ENCODE measurements around the gene KRT13. TPM values are rescaled to one million over a fixed set of nuclear protein-coding genes. Genes with fewer than 3 reads are reported as not detected.

Gene KRT13
- total and polyA plus RNA-seq, 10 of the 15 experiments (the other 5 are each of a cell fraction or from before 2014, with no cell fraction given) = not detected

GRCh38 chr17:41505007-41505808 lies at the start of gene KRT13 (continued):
- TF ChIP-seq IKZF1 (conservative IDR thresholded peaks at IDR 0.05) (no peak), EP300 (IDR thresholded peaks at IDR 0.05; ENCODE audit: borderline replicate concordance in 1 of 2, control insufficient read depth in 1 of 2, low read depth in 2 of 2, low read length in 2 of 2) (no peak), TCF12 (IDR thresholded peaks at IDR 0.05; ENCODE audit: low read depth, low read length) (no peak), POLR2AphosphoS2 (IDR thresholded peaks at IDR 0.05; ENCODE audit: low read depth, low read length) (no peak), HDGF (IDR thresholded peaks at IDR 0.05) (no peak), FOXK2 (IDR thresholded peaks at IDR 0.05) (no peak), MEF2B (IDR thresholded peaks at IDR 0.05; ENCODE audit: partially characterized antibody, poor library complexity, severe bottlenecking) (no peak)

- FAIRE-seq (no peak), ATAC-seq (no peak), DNase-seq (ENCODE audit: low read depth, low spot score) (no peak)
- Histone ChIP-seq H2AFZ (ENCODE audit: control insufficient read depth, low read depth, low read length) (no peak overlapping the region), H4K20me1 (ENCODE audit: control insufficient read depth, insufficient read depth) (no peaks in the 10 kb centered on the region), H3K9me3 (replicated peaks; ENCODE audit: control insufficient read depth, insufficient read depth, low read length) (no peaks in the 10 kb centered on the region), H3K4me2 (ENCODE audit: control insufficient read depth, insufficient read depth) (no peak overlapping the region), H3K79me2 (ENCODE audit: control insufficient read depth, insufficient read depth, low read length) (no peaks in the 10 kb centered on the region), H3K36me3 (ENCODE audit: control insufficient read depth in 2 of 2, insufficient read depth in 2 of 2, low read length in 1 of 2) (no peaks in the 10 kb centered on the region), H3K27me3 (replicated peaks in 1 of 2; ENCODE audit: control insufficient read depth in 2 of 2, insufficient read depth in 2 of 2, low read length in 1 of 2) (no peaks in the 10 kb centered on the region; a peak in 1 of 4 replicates), H3K9ac (ENCODE audit: control insufficient read depth, insufficient read depth, low read length) (no peak overlapping the region), H3K27ac (ENCODE audit: control insufficient read depth, insufficient read depth) (no peak overlapping the region), H3K4me3 (no peak overlapping the region), H3K4me1 (ENCODE audit: control insufficient read depth, insufficient read depth, low read length) (no peaks in the 10 kb centered on the region)
- 34% methylated on average over 8 of the region's 8 CpGs for WGBS (ENCODE audit: insufficient coverage, insufficient replicate concordance, low lambda C conversion rate, missing lambda C conversion rate)
- ChIA-PET SMC1A (ENCODE audit: uncharacterized antibody, unreplicated experiment) (interaction anchor here (0.7 to 1.2 kb wide), 2 partner anchors 109 to 1173 kb away, joined by 3 read pairs; no protein-coding TSS in a partner anchor), POLR2A (no interaction called here), CTCF (interaction anchor here (0.7 to 6.3 kb wide), 2 partner anchors 94 to 110 kb away, joined by 3 to 146 read pairs; no protein-coding TSS in a partner anchor), RAD21 (ENCODE audit: unreplicated experiment) (interaction anchor here (0.6 to 1.3 kb wide), 3 partner anchors 9 to 122 kb away, joined by 3 to 4 read pairs (median 3); no protein-coding TSS in a partner anchor)
- BruUV-seq (replicated peaks) = no TSS peak
- in situ Hi-C loops (cut with MboI) (no loop called here), intact Hi-C loops (cut with micrococcal nuclease; ENCODE audit: unreplicated experiment) (no loop called here)
- TF ChIP-seq PKNOX1 (IDR thresholded peaks at IDR 0.05) (no peak), TCF7 (IDR thresholded peaks at IDR 0.05; ENCODE audit: borderline replicate concordance) (no peak), ZNF24 (IDR thresholded peaks at IDR 0.05) (peak; percentile 39; the same call in 1 of the 2 replicates), PBX3 (IDR thresholded peaks at IDR 0.05; ENCODE audit: insufficient replicate concordance, low read depth, low read length) (no peak)
Measured at GRCh38 chr17:41553987-41554680, 48.7 kb upstream of the KRT13 start.
